Hair follicle dermal papilla cell (primary cell): ENCODE results near the gene ENO4. TPM values are rescaled to one million over a fixed set of nuclear protein-coding genes. Genes with fewer than 3 reads are reported as not detected.

ENCODE experiments used
- total RNA-seq: library from RNA; depleted of rRNA; stranded (reverse); fragments of >200 nt; gene quantifications from 2 replicates; pipeline ENCODE4 v1.2.3, GENCODE V29; 2012

Gene ENO4, protein sequence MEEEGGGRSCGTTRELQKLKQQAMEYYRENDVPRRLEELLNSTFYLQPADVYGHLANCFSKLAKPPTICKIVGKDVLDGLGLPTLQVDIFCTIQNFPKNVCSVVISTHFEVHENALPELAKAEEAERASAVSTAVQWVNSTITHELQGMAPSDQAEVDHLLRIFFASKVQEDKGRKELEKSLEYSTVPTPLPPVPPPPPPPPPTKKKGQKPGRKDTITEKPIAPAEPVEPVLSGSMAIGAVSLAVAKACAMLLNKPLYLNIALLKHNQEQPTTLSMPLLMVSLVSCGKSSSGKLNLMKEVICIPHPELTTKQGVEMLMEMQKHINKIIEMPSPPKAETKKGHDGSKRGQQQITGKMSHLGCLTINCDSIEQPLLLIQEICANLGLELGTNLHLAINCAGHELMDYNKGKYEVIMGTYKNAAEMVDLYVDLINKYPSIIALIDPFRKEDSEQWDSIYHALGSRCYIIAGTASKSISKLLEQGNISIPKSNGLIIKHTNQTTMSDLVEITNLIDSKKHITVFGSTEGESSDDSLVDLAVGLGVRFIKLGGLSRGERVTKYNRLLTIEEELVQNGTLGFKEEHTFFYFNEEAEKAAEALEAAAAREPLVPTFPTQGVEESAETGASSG
- total RNA-seq: 0.97 and 1.3 TPM in 2 replicates

DNA sequence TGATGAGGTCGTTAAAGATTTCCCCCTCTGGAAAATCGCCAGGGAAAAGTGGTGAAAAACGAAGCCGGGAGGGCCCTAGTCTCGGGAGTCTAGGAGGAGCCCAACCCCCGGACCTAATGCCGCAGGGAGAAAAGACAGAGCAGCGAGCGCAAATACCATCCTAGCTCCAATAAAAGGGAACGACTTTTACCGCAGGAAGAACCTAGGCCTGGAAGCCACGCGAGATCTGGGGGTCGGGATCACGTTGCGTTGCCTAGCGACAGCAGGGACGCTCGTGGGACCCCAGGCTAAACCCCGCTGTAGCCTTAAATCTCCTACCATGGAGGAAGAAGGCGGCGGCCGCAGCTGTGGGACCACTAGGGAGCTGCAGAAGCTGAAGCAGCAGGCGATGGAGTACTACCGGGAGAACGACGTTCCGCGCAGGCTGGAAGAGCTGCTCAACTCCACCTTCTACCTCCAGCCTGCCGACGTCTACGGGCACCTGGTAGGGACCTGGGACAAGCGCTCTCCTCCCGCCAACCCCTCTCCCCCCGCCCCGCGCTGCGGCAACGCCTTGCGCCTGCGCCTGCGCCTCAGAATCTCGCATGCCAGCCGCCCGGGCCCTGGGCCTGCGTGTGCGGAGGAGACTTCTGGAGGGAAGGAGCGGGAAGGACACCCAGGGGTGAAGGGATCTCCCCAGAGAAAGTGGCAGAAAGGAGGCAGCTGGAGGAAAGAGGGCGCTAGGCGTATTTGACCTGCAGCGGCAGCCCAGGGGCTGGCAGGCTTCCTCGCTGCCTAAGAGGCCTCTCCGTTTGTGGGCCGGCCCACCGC is at the start of gene ENO4:
Gene ENO4, plus strand, starts transcription at position 252 of the 810 bp plus-strand sequence. Its CDS starts 68 bp downstream, at position 320.

Other genes starting within 250 kb of the ENO4 start
- gene PNLIPRP2, start 228.5 kb upstream of the ENO4 start, total RNA-seq: not detected in 2 replicates
- 11.3 and 11.8 TPM in 2 replicates for gene HSPA12A, start 106.9 kb upstream of the ENO4 start, total RNA-seq
- 3.3 and 4.4 TPM in 2 replicates for gene SHTN1, start 155.7 kb downstream of the ENO4 start, total RNA-seq